ENCODE measurements around the gene CPLX3. TPM values are rescaled to one million over a fixed set of nuclear protein-coding genes. Genes with fewer than 3 reads are reported as not detected.

Gene CPLX3
- total and polyA plus RNA-seq, 10 of the 15 experiments (the other 5 are each of a cell fraction or from before 2014, with no cell fraction given) = 0.02 to 0.04 TPM; not detected in 8

- H3K4me2 ChIP-seq (ENCODE audit: control insufficient read depth, insufficient read depth) = no peak overlapping the region
- no peak overlapping the region for H2AFZ ChIP-seq (ENCODE audit: control insufficient read depth, low read depth, low read length)
- H3K27ac ChIP-seq (ENCODE audit: control insufficient read depth, insufficient read depth) = no peak overlapping the region
- in situ Hi-C loops (cut with MboI) = no loop called here
- H3K4me3 ChIP-seq = no peak overlapping the region
- TF ChIP-seq NR2C1 (IDR thresholded peaks at IDR 0.05) (no peak), RFX5 (IDR thresholded peaks at IDR 0.05; ENCODE audit: low read depth, low read length) (no peak), STAT3 (IDR thresholded peaks at IDR 0.05; ENCODE audit: low read depth, low read length) (no peak), PML (IDR thresholded peaks at IDR 0.05; ENCODE audit: low read length) (no peak), FOS (IDR thresholded peaks at IDR 0.05; ENCODE audit: borderline replicate concordance, extremely low read depth, insufficient read length) (no peak), ATF3 (IDR thresholded peaks at IDR 0.05; ENCODE audit: borderline replicate concordance, extremely low read depth, low read depth, low read length) (no peak), NFIC (IDR thresholded peaks at IDR 0.05; ENCODE audit: low read depth, low read length) (no peak), ZNF274 (IDR thresholded peaks at IDR 0.05; ENCODE audit: insufficient read depth, insufficient read length) (no peak), ESRRA (IDR thresholded peaks at IDR 0.05; ENCODE audit: low read length) (no peak), CTCF (IDR thresholded peaks at IDR 0.05 in 2 of 3, conservative IDR thresholded peaks at IDR 0.05 in 1 of 3; ENCODE audit: control insufficient read depth in 2 of 3, extremely low read depth in 1 of 3, insufficient read depth in 1 of 3, low read depth in 3 of 3, low read length in 3 of 3) (no peak), NR2C2 (IDR thresholded peaks at IDR 0.05; ENCODE audit: borderline replicate concordance, control insufficient read depth, insufficient read length, low read depth) (no peak), IRF3 (IDR thresholded peaks at IDR 0.05) (no peak), TARDBP (IDR thresholded peaks at IDR 0.05; ENCODE audit: borderline replicate concordance) (no peak)
- SMC1A ChIA-PET (ENCODE audit: uncharacterized antibody, unreplicated experiment) = interaction anchor here (0.7 kb wide), 1 partner anchor 55 kb away, joined by 3 read pairs; no protein-coding TSS in a partner anchor
- ATAC-seq (no peak), DNase-seq (ENCODE audit: low read depth, low spot score) (no peak), FAIRE-seq (no peak)
- no peaks in the 10 kb centered on the region for H3K79me2 ChIP-seq (ENCODE audit: control insufficient read depth, insufficient read depth, low read length)
- CTCF ChIA-PET = interaction anchor here (1.1 to 6.3 kb wide), 3 partner anchors 22 to 56 kb away, joined by 3 to 53 read pairs (median 14); no protein-coding TSS in a partner anchor
- WGBS (ENCODE audit: insufficient coverage, insufficient replicate concordance, low lambda C conversion rate, missing lambda C conversion rate) = 42% methylated on average over 10 of the region's 10 CpGs
- no peaks in the 10 kb centered on the region for H3K36me3 ChIP-seq (ENCODE audit: control insufficient read depth in 2 of 2, insufficient read depth in 2 of 2, low read length in 1 of 2)
- H3K9ac ChIP-seq (ENCODE audit: control insufficient read depth, insufficient read depth, low read length) = no peak overlapping the region
- H4K20me1 ChIP-seq (ENCODE audit: control insufficient read depth, insufficient read depth) = no peaks in the 10 kb centered on the region
- intact Hi-C loops (cut with micrococcal nuclease; ENCODE audit: unreplicated experiment) = no loop called here
- no TSS peak for BruUV-seq (replicated peaks)
- H3K9me3 ChIP-seq (replicated peaks; ENCODE audit: control insufficient read depth, insufficient read depth, low read length) = no peaks in the 10 kb centered on the region
- H3K4me1 ChIP-seq (ENCODE audit: control insufficient read depth, insufficient read depth, low read length) = peaks cover 10% of the 10 kb centered on the region
- RAD21 ChIA-PET (ENCODE audit: unreplicated experiment) = interaction anchor here (1.4 kb wide), 1 partner anchor 10 kb away, joined by 4 read pairs; no protein-coding TSS in a partner anchor
- POLR2A ChIA-PET = interaction anchor here (0.6 kb wide), 1 partner anchor 38 kb away, joined by 3 read pairs; no protein-coding TSS in a partner anchor
- peaks cover 0 to 16% of the 10 kb centered on the region in 2 experiments; a peak in 3 of 4 replicates for H3K27me3 ChIP-seq (replicated peaks in 1 of 2; ENCODE audit: control insufficient read depth in 2 of 2, insufficient read depth in 2 of 2, low read length in 1 of 2)
Observed at GRCh38 chr15:74825866-74826265, 561 bp upstream of the CPLX3 start.

Data from GM12878 (cell line).